Brain pericyte (primary cell): ENCODE measurements around the gene CNFN.
"Not testable (repeated sequence)": the region's sequence is repeated elsewhere in the genome, so short reads cannot be mapped to it uniquely, and the experiment has no call there.

Source experiments
- DNase-seq: peaks from one replicate; pipeline ENCODE4 v3.0.0-alpha.2; 2012; ENCODE audit warnings: low read depth, low spot score

Gene CNFN

DNA sequence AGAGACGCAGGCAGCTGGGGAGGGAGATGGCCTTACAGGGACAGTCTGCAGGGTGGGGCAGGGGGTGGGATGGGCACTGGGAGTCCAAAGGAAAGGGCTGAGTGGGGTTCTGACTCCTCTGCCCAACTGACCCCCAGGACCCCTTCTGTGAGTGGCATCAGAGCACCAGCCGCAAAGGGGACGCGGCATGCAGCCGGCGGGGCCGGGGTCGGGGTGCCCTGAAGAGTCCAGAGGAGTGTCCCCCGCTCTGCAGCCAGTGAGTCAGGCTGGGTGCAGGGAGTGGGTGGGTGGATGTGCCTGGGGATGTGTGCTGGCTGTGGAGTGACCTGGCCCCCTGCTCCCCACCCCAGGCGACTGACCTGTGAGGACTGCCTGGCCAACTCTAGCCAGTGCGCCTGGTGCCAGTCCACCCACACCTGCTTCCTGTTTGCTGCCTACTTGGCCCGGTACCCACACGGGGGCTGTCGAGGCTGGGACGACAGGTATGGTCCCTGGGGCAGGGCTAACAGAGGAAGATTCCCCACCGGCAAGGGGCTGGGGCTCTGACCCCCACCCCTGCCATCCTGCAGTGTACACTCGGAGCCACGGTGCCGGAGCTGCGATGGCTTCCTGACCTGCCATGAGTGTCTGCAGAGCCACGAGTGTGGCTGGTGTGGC lies 38.9 kb downstream of the CNFN start:
- no peak for DNase-seq

DNA sequence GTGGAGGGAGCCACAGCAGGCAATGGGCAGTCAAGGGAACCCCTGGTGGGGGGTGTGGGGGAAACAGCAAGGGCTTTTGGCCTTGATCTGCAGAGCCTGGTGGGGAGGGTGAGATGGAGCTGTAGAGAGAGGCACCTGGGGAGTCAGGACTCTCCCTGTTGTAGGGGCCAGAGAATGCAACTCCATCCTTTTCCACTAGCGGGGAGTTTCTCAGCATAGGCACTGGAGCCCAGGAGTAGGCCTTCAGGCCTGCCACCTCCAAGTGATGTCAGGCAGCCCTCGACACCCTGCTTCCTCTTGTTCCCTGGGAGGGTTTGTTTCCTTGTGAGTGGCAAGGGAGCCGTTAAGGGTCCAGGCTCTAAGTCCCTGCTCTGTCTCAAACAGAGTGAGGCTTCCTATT lies 39.7 kb downstream of the CNFN start:
- no peak for DNase-seq

DNA sequence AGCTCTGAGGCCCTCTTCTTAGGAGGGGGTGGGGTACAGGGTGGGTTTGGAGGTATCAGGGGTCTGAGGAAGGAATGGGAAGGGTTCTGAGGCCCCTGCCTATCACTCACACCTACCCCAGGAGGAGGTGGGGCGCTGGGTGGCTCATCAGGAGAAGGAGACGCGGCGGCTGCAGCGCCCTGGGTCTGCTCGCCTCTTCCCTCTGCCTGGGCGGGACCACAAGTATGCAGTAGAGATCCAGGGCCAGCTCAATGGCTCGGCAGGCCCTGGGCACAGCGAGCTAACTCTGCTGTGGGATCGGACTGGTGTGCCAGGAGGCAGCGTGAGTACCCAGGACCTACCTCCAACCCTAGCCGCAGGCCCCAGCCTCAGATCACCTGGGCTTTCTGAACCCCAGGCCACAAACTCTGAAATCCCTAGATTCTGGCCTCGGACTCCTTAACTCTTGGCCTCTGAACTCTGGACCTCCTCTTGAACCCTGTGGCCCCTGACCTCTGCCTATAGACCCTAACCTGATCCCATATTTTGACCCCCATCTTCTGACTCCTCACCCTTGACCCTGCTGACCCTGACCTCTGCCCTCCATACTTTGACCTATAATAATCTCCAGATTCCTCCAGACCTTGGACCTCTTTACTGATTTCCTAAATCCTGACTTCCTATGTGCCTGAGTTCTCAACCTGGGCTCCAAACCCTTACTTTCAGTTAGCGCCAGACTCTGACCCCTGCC lies 40.6 kb downstream of the CNFN start:
- DNase-seq: no peak

DNA sequence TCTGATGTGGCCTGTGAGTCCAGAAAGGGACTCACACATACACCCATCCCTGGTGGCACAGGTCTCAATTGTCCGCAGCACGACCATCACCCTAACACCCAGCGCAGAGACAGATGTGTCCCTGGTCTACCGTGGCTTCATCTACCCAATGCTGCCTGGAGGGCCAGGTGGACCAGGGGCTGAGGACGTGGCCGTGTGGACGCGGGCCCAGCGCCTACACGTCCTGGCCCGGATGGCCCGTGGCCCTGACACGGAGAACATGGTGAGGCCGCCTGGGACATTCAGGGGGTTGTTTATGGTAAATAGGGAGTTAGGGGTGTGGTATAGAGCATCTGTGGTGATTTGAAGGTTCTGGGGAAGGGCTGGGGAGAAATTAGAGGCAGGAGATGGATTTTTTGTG lies 41.9 kb downstream of the CNFN start:
- DNase-seq: no peak

DNA sequence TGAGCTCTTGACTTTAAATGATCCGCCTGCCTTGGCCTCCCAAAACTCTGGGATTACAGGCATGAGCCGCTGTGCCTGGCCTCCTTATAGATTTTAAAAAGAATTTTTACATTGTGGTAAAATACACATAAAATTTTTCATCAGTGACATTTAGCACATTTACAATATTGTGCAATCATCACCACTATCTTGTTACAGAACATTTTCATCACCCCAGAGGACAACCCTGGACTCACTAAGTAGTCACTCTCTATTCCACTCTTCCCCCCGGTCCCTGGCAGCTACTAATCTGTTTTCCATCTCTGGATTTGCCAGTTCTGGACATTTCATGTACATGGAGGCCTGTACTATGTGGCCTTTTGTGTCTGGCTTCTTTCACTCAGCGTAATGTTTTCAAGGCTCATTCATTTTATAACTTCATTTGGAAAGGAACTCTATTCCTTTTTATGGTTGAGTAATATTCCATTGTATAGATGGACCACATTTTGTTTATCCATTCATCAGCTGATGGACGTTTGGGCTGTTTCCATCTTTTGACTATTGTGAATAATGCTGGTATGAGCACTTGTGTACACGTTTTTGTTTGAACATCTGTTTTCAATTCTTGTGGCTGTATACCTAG lies 44.8 kb downstream of the CNFN start:
- no peak for DNase-seq

DNA sequence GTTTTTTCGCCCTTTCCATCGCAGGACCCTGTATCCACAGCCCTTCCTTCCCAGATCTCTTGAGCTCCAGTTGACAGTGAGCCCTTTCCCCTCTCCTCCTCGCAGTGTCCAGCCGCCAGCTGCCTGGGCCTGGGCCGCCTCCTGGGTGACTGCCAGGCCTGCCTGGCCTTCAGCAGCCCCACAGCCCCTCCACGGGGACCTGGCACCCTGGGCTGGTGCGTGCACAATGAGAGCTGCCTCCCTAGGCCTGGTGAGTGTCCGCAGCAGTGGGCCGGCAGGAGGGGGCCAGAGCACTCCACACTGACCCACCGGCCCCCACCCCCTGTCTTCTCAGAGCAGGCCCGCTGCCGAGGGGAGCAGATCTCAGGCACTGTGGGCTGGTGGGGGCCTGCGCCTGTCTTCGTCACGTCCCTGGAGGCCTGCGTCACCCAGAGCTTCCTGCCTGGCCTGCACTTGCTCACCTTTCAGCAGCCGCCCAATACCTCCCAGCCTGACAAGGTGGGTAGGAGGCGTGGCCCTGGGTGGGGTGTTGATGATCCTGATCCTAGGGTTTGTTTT lies 45.7 kb downstream of the CNFN start:
- no peak for DNase-seq

DNA sequence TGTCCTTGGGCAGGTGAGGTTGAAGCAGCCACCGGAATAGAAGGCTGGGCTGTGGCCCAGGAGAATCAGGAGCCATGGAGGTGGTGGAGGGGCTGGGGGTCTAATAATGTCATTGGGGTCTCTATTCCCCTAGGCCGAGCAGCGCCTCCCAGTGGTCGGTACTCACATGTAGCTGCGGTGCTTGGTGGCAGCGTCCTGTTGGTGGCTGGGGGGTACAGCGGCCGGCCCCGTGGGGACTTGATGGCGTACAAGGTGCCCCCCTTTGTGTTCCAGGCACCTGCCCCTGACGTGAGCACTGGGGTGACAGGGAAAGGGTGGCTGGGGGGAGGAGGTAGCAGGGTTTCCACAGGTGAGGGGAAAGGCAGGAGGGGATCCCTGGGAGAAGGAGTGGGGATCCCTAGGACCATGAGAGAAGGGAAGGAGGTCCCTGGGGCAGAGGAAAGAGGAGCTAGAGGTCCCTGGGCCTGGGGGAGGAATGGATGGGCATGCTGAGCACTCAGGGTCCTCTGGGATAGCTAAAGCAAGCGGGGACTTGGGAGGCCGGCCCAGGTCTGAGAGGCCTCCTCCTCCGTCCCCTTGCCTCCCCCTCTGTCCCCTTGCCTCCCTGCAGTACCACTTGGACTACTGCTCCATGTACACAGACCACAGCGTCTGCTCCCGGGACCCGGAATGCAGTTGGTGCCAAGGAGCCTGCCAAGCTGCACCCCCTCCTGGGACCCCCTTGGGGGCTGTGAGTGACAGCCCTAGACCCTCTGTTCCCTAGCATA lies 46.6 kb downstream of the CNFN start:
- DNase-seq: no peak

DNA sequence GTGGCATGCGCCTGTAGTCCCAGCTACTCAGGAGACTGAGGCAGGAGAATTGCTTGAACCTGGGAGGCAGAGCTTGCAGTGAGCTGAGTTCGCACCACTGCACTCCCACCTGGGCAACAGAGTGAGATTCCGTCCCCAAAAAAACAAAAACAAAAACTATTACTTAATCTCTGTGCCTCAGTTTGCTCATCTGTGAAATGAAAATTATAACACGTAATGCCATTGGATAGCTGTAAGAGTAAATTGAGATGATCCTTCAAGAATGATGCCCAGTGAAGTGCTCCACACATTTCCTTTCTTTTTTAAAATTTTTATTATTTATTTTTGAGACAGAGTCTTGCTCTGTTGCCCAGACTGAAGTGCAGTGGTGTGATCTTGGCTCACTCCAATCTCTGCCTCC lies 50.2 kb downstream of the CNFN start:
- DNase-seq: not testable (repeated sequence)

DNA sequence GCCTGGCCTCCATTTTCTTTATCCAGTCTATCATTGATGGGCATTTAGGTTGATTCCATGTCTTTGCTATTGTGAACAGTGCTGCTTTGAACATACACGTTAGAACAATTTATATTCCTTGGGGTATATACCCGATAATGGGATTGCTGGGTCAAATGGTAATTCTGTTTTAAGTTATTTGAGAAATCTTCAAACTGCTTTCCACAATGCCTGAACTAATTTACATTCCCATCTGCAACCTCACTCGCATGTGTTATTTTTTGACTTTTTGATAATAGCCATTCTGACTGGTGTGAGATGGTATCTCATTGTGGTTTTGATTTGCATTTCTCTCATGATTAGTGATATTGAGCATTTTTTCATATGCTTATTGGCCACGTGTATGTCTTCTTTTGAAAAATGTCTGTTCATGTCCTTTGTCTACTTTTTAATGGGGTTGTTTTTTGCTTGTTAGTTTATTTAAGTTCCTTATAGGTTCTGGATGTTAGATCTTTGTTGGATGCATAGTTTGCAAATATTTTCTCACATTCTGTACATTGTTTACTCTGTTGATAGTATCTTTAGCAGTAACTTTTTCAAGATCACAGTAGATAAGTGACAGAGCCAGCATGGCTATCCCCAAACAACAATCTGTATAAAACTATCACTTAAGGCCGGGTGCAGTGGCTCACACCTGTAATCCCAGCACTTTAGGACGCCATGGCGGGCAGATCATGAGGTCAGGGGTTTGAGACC lies 50.8 kb downstream of the CNFN start:
- DNase-seq: not testable (repeated sequence)
